B cell (primary cell): Measurements from ENCODE around the gene PADI3. TPM values are rescaled to one million over a fixed set of nuclear protein-coding genes. Genes with fewer than 3 reads are reported as not detected.

Experiments
- ATAC-seq: fragments of 200-7000 bp; cut with Tn5 transposase; one replicate; pipeline ENCODE4 v1.10.0; 2021; ENCODE audit warnings: low read depth, mild to moderate bottlenecking, moderate number of reproducible peaks, moderate library complexity
- CTCF ChIA-PET: fragments of 350-600 bp; sonication (Branson Sonifier 250); formaldehyde crosslinking; loops from one replicate; lab custom pipeline; 2021; ENCODE audit warnings: antibody characterized with exemption, inconsistent platforms; lab: Charles Lee
- POLR2A ChIA-PET: fragments of 350-600 bp; sonication (Branson Sonifier 250); formaldehyde crosslinking; loops from one replicate; lab custom pipeline; 2021; ENCODE audit warnings: antibody characterized with exemption; lab: Charles Lee
- DNase-seq: peaks from one replicate; pipeline ENCODE4 v3.0.0; 2013
- H2AFZ ChIP-seq: 2 replicates; pipeline ENCODE4 v1.6.1; 2012; ENCODE audit warnings: mild to moderate bottlenecking, low read depth, low read length; ENCODE audit not compliant: insufficient read depth, poor library complexity, severe bottlenecking
- H3K27ac ChIP-seq, 2 donors: 1 replicate in 1 of 2; 2 replicates in 1 of 2; pipeline ENCODE4 v1.5.1; 2012 to 2013; ENCODE audit warnings: low read length in 2 of 2, mild to moderate bottlenecking in 2 of 2, moderate library complexity in 1 of 2
- H3K27me3 ChIP-seq, 4 experiments: fragments of 200-600 bp in 1 of 4; sonication (generic) in 1 of 4; replicated peaks in 1 of 4; 1 replicate in 2 of 4; 2 replicates in 2 of 4; pipeline versions ENCODE4 v1.6.1 to v1.7.0; 2013 to 2016; ENCODE audit warnings: low read length in 3 of 4, mild to moderate bottlenecking in 2 of 4, mixed read lengths in 1 of 4, moderate library complexity in 1 of 4; ENCODE audit not compliant: insufficient read depth in 4 of 4, control insufficient read depth in 3 of 4; ENCODE audit errors: control extremely low read depth in 1 of 4
- H3K36me3 ChIP-seq, 2 experiments: replicated peaks in 1 of 2; 1 replicate in 1 of 2; 2 replicates in 1 of 2; pipeline versions ENCODE4 v1.6.1 to v1.7.1; 2013; ENCODE audit warnings: low read length in 1 of 2; ENCODE audit not compliant: insufficient read depth in 2 of 2, control insufficient read depth in 1 of 2; ENCODE audit errors: control extremely low read depth in 1 of 2, extremely low read depth in 1 of 2
- H3K4me1 ChIP-seq, 2 donors: fragments of 200-600 bp in 1 of 2; sonication (generic) in 1 of 2; 1 replicate in 1 of 2; 2 replicates in 1 of 2; pipeline versions ENCODE4 v1.5.1 to v1.6.1; 2013 to 2017; ENCODE audit warnings: low read length in 2 of 2; ENCODE audit not compliant: control insufficient read depth in 2 of 2, insufficient read depth in 2 of 2
- H3K4me2 ChIP-seq: replicated peaks from 2 replicates; pipeline ENCODE3; 2012; ENCODE audit warnings: mild to moderate bottlenecking, low read depth, low read length; ENCODE audit not compliant: poor library complexity, severe bottlenecking
- H3K4me3 ChIP-seq, 5 experiments: fragments of 200-600 bp in 1 of 5; sonication (generic) in 1 of 5; 1 replicate in 3 of 5; 2 replicates in 2 of 5; pipeline versions ENCODE4 v1.5.1 to v1.7.0; 2011 to 2016; ENCODE audit warnings: low read length in 4 of 5, mild to moderate bottlenecking in 4 of 5, low read depth in 2 of 5, control low read depth in 1 of 5, moderate library complexity in 1 of 5; ENCODE audit not compliant: insufficient read depth in 1 of 5; ENCODE audit errors: control extremely low read depth in 1 of 5, extremely low read depth in 1 of 5
- H3K79me2 ChIP-seq: fragments of 200-600 bp; sonication (generic); one replicate; pipeline ENCODE4 v1.6.0; 2016; ENCODE audit warnings: low read length; ENCODE audit not compliant: control insufficient read depth, insufficient read depth
- H3K9ac ChIP-seq: fragments of 200-600 bp; sonication (generic); 2 replicates; pipeline ENCODE4 v1.6.1; 2017; ENCODE audit warnings: mild to moderate bottlenecking, low read length, moderate library complexity
- H3K9me3 ChIP-seq, 3 donors: one replicate each; pipeline versions ENCODE4 v1.6.1 to v1.7.1; 2013; ENCODE audit warnings: low read length in 2 of 3; ENCODE audit not compliant: control insufficient read depth in 2 of 3, insufficient read depth in 1 of 3; ENCODE audit errors: control extremely low read depth in 1 of 3
- H4K20me1 ChIP-seq: 2 replicates; pipeline ENCODE4 v1.6.0; 2012; ENCODE audit warnings: mild to moderate bottlenecking, low read length; ENCODE audit not compliant: insufficient read depth, control insufficient read depth, poor library complexity, severe bottlenecking
- H3K27ac Mint-ChIP-seq: one replicate; pipeline ENCODE4 v1.8.0; 2021; ENCODE audit warnings: mixed read lengths
- H3K27me3 Mint-ChIP-seq: one replicate; pipeline ENCODE4 v1.8.0; 2021; ENCODE audit warnings: mixed read lengths
- H3K4me1 Mint-ChIP-seq: one replicate; pipeline ENCODE4 v1.8.0; 2021; ENCODE audit warnings: mixed read lengths
- H3K4me3 Mint-ChIP-seq: one replicate; pipeline ENCODE4 v1.8.0; 2021; ENCODE audit warnings: mixed read lengths
- H3K9me3 Mint-ChIP-seq: one replicate; pipeline ENCODE4 v1.8.0; 2022; ENCODE audit warnings: mixed read lengths; ENCODE audit not compliant: insufficient read depth
- EZH2 ChIP-seq: IDR thresholded peaks from 2 replicates; pipeline ENCODE4 v1.6.1; 2012; ENCODE audit warnings: borderline replicate concordance, low read depth, mild to moderate bottlenecking, moderate library complexity, low read length; ENCODE audit not compliant: insufficient read depth, poor library complexity, severe bottlenecking
- WGBS: methylation state at CpG from one replicate; pipeline ENCODE4 v1.1.5; 2013; ENCODE audit warnings: missing lambda C conversion rate; ENCODE audit not compliant: insufficient coverage; 5-methylcytosine and 5-hydroxymethylcytosine counted together
- intact Hi-C: fragments of 100-400 bp; cut with micrococcal nuclease; formaldehyde crosslinking; loops from one replicate; pipeline ENCODE4 v1.10.0; 2022
- polyA plus RNA-seq: library from polyadenylated mRNA; depleted of rRNA; stranded (reverse); fragments of >200 nt; gene quantifications from 2 replicates; pipeline ENCODE4 v1.2.3, GENCODE V29; 2012
- total RNA-seq, 2 donors: library from RNA; stranded (reverse); fragments of 120-200 nt in 1 of 2; gene quantifications; 1 replicate in 1 of 2; 2 replicates in 1 of 2; pipeline versions ENCODE4 v1.2.3 to v1.2.4, GENCODE V29; 2013 to 2022
- TF ChIP-seq, protein P1 (sequence below): fragments of 200-600 bp; IDR thresholded peaks from one replicate; pipeline ENCODE4 v1.8.0; 2022; ENCODE audit warnings: antibody characterized with exemption, mild to moderate bottlenecking

Gene PADI3
- total and polyA plus RNA-seq, 2 donors (not counting 1 experiment from before 2014, with no cell fraction given), result not detected

DNA sequence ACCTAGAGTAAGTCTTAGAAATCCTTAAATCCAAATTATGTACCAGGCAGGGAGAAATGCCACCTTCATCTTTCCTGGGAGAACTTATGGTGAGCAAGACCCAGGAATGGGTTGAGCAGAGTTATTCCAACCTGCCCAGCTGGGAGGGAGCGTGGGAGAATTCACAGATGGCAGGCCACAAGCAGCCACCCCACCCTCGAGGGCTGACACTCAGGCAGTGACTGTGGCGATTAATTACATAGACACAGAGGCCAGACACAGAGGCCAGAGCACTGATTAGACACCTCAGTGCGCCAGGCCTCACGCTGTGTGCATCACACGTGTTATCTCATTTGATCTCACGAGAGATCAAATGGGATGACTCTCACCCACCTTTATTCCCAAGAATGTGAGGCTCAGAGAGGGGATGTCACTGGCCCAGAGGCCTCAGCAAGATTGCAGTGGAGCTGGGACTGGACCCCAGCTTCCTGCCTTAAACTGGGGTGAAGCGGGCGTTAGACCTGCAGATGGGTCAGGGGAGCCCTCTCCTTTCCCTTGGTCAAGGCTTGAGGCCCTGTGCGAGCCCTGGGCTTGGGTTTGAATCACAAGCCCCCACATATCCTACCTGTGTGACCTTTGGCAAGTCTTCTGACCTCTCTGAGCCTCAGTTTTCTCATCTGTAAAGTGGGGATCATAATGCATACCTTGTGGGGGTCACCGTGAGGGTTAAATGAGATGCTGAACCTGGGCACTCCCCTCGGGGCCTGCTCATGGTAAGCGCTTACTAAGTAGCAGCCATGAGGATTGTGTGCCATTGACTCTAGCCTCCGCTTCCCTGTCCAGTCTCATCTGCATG, 30.3 kb downstream of the PADI3 start:
- no peak overlapping the region for H3K4me3 ChIP-seq
- H3K27ac ChIP-seq, result no peak overlapping the region
- no peaks in the 10 kb centered on the region for H3K4me1 ChIP-seq
- H3K9ac ChIP-seq, result no peak overlapping the region
- H3K27ac Mint-ChIP-seq, result no peak overlapping the region
- no peak overlapping the region for H3K4me2 ChIP-seq
- DNase-seq (no peak), ATAC-seq (no peak)
- 87% methylated on average over 13 of the region's 14 CpGs for WGBS
- H4K20me1 ChIP-seq, result no peaks in the 10 kb centered on the region
- peaks cover 11% of the 10 kb centered on the region for H3K27me3 Mint-ChIP-seq
- H3K36me3 ChIP-seq, result no peaks in the 10 kb centered on the region
- H3K9me3 ChIP-seq, result no peaks in the 10 kb centered on the region
- intact Hi-C loops, result no loop called here
- no peaks in the 10 kb centered on the region for H3K79me2 ChIP-seq
- no peak overlapping the region for H2AFZ ChIP-seq
- peaks cover 0 to 18% (median 0%) of the 10 kb centered on the region in 4 experiments for H3K27me3 ChIP-seq
- H3K4me1 Mint-ChIP-seq, result peaks cover 4% of the 10 kb centered on the region
- CTCF ChIA-PET, result no interaction called here
- H3K9me3 Mint-ChIP-seq, result no peaks in the 10 kb centered on the region
- no peak overlapping the region for H3K4me3 Mint-ChIP-seq
- TF ChIP-seq, protein P1, sequence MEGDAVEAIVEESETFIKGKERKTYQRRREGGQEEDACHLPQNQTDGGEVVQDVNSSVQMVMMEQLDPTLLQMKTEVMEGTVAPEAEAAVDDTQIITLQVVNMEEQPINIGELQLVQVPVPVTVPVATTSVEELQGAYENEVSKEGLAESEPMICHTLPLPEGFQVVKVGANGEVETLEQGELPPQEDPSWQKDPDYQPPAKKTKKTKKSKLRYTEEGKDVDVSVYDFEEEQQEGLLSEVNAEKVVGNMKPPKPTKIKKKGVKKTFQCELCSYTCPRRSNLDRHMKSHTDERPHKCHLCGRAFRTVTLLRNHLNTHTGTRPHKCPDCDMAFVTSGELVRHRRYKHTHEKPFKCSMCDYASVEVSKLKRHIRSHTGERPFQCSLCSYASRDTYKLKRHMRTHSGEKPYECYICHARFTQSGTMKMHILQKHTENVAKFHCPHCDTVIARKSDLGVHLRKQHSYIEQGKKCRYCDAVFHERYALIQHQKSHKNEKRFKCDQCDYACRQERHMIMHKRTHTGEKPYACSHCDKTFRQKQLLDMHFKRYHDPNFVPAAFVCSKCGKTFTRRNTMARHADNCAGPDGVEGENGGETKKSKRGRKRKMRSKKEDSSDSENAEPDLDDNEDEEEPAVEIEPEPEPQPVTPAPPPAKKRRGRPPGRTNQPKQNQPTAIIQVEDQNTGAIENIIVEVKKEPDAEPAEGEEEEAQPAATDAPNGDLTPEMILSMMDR, result no peak
- no peak for TF ChIP-seq EZH2
- POLR2A ChIA-PET, result interaction anchor here (0.6 kb wide), 1 partner anchor 13 kb away, joined by 7 read pairs; no protein-coding TSS in a partner anchor

DNA sequence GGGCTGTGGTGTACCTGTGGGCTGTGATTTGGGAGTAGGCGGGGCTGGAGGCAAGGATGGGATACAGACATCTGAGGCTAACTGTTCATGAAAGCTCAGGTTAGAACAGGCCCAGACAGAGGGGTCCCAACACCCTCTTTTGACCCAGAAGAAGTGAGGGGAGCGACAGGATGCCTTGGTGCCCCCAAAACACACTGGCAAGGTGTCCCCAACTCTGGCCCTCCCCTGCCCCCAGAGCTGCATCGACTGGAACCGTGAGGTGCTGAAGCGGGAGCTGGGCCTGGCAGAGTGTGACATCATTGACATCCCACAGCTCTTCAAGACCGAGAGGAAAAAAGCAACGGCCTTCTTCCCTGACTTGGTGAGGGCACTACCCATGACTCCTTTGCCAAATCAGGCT, 31.5 kb downstream of the PADI3 start:
- Histone ChIP-seq H3K4me1 (no peaks in the 10 kb centered on the region), H3K4me3 (no peak overlapping the region), H3K27ac (no peak overlapping the region), H3K4me2 (no peak overlapping the region), H3K36me3 (no peaks in the 10 kb centered on the region), H3K9me3 (no peaks in the 10 kb centered on the region), H3K9ac (no peak overlapping the region), H4K20me1 (no peaks in the 10 kb centered on the region), H2AFZ (no peak overlapping the region), H3K27me3 (peaks cover 0 to 13% (median 0%) of the 10 kb centered on the region in 4 experiments), H3K79me2 (no peaks in the 10 kb centered on the region)
- Mint-ChIP-seq H3K4me3 (no peak overlapping the region), H3K4me1 (peaks cover 4% of the 10 kb centered on the region), H3K9me3 (no peaks in the 10 kb centered on the region), H3K27ac (no peak overlapping the region), H3K27me3 (peaks cover 10% of the 10 kb centered on the region)
- 89% methylated on average over 6 of the region's 7 CpGs for WGBS
- intact Hi-C loops, result no loop called here
- TF ChIP-seq, protein P1, result no peak
- TF ChIP-seq EZH2, result no peak
- CTCF ChIA-PET, result no interaction called here
- ATAC-seq (no peak), DNase-seq (no peak)
- POLR2A ChIA-PET, result no interaction called here
